ENCODE data around the gene KCNK4.
A peak's percentile ranks its signal among the peaks of the same experiment; 100 is the strongest.
"Not testable (repeated sequence)": the region's sequence is repeated elsewhere in the genome, so short reads cannot be mapped to it uniquely, and the experiment has no call there.

Gene KCNK4

DNA sequence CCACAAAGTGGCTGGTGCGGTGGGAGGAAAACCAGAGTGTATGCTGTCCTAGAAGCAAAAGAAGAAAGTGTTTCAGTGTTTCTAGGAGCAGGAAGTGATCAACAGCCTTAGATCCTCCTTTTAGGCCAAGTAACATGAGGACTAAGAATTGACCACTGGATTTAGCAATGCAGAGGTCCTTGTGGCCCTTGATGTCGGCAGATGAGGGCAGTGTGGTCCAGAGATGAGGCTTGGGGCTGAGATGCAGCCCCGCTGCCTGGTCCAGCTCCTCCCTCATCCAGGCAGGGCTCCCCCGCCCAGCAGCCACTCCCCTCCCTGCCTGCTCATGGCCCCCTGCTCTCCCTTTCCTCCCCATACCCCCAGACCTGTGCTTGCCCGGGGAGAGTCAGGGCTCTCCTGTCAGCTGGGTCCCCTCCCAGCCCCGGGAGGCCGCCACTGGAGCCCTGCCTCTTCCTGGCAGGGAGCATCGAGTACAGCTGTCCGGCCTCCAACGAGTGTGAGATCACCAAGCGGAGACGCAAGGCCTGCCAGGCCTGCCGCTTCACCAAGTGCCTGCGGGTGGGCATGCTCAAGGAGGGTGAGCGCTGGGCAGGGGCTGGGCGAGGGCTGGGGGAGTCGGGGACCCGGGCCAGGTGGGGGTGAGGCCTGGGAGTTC, 22.5 kb downstream of the KCNK4 start:
- DNase-seq, result no peak

DNA sequence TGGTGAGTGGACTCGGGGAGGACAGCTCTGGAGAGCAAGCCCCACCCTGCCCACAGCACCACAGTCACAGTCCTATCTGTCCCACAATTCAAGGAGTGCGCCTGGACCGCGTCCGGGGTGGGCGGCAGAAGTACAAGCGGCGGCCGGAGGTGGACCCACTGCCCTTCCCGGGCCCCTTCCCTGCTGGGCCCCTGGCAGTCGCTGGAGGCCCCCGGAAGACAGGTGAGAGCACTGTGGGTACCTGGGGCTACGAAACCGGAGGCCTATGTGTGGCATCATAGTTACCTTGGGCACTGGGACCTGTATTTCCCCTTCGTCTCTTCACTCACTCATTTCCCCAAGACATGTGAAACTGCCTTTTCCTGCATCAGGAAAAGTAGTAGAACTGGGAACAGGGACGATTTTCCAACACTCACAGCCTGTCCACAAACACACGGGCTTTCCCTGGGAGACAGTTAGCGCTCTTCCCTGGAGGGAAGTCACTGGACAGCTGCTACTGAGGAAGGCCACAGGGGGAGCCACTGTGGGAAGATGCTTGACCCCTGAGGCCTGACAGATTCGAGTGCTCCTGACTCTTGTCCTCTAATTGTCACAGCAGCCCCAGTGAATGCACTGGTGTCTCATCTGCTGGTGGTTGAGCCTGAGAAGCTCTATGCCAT, 23.2 kb downstream of the KCNK4 start:
- no peak for DNase-seq

DNA sequence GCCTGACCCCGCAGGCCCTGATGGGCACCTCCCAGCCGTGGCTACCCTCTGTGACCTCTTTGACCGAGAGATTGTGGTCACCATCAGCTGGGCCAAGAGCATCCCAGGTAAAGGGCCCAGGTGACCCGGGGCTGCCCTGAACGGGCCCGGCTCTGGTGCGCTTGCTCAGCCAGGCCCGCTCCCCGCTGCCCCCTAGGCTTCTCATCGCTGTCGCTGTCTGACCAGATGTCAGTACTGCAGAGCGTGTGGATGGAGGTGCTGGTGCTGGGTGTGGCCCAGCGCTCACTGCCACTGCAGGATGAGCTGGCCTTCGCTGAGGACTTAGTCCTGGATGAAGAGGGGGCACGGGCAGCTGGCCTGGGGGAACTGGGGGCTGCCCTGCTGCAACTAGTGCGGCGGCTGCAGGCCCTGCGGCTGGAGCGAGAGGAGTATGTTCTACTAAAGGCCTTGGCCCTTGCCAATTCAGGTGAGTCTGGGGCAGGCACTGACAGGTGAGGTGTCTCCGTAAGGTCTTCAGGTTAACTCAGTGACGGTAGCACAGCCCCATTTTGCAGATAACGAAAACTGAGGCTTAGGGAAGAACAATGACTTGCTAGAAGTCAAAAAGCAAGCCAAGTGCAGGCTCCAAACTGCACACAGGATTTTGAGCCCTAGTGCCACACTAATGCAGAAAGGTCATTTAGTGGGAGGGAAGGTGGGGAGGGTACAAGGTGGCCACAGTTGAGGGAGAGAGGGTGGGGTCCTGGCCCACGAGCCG, 23.9 kb downstream of the KCNK4 start:
- DNase-seq, result no peak

GRCh38 chr11:64315667-64316526, 24.8 kb downstream of the KCNK4 start:
- DNase-seq, result not testable (repeated sequence)

DNA sequence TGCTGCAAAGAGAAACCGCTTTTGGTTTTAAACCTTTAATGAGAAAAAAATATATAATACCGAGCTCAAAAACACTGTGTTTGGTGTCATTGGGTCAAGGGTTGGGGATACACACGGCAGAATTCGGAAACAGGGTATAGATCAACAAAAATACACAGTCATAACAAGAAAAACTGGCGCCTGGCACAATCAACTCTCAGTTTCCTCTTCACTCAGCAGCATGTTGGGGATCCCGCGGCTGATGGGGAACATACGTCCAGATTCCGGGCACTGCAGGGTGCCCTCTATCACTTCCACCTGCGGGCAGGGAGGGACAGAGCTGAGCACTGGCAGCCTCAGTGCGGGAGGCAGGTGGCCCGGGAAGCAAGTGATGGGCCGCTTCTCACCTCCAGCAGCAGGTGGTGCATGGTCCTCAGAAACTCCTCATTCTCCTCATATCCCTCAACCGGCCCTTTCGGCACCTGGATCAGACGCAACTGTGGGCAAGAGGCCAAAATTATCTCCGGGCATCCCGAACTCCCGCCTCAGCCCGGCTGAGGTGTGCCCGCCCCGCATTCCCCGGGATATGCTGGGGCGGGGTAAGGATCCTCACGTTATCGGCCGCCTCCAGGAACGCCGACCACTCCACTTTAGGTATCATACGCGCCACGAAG, 25.7 kb downstream of the KCNK4 start:
- peak; percentile 31 for DNase-seq

- peak; percentile 95 for DNase-seq
Observed at GRCh38 chr11:64317325-64317960, 26.3 kb downstream of the KCNK4 start, which contains the start of gene TRMT112. TRMT112 (minus strand) TSS chr11:64317559; CDS start chr11:64317526, 33 bp downstream.

- peak; percentile 82 for DNase-seq
Observed at GRCh38 chr11:64317961-64318765, 27.1 kb downstream of the KCNK4 start, which contains the start of gene PRDX5. PRDX5 (plus strand) TSS chr11:64318121; CDS start chr11:64318216, 95 bp downstream.

DNA sequence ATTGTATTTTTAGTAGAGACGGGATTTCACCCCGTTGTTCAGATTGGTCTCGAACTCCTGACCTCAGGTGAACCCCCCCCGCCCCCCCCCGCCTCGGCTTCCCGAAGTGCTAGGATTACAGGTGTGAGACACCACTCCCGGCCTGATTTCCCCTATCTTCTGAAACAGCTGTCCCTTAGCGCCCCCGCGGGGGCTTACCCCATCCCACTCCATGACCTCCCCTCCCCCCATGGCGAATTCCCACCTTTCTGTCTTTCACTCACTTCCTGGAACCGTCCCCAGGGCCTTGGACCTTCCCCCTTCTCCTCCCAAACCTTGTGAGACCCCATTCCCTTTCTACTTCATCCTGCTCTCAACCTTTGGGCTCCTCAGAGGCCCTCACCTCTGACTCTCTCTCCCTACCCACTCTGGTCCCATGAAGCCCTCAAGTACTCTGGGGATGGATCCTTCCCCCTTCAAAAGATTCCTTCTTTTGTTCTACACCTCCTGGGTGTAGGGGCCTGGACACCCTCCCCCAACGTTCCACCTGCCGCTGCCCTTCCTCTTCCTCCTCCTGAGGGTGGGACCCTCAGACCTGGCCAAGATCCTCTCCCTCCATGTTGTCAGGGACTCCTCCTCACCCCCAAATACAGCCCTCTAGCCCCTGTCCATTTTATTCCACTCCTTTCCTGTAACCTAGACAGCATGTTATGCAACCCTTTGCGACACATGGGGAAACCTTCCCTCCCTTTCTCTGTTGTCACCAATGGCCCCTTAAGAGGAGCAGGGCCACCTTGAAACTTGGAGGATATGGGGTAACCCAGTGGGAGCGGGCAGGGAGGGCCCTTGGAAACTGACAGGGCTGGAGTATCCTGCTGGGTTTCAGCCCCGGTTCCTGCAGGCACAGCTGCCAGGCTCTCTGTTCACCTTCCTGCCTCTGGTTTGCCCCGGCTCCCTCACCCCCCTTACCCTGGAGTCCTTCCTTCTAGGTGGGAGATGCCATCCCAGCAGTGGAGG, 28.0 kb downstream of the KCNK4 start:
- DNase-seq, result no peak

DNA sequence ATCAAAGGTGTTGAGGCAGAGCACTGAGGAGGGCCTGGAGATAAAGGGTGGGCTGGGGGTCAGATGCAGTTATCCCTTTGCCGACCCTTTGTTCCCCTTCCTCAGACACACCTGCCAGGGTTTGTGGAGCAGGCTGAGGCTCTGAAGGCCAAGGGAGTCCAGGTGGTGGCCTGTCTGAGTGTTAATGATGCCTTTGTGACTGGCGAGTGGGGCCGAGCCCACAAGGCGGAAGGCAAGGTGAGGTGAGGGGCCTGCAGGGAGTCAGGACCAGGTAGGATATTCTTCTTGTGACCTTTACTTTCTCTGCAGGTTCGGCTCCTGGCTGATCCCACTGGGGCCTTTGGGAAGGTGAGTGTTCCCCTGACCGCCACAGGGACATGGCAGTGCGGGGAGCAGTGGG, 29.5 kb downstream of the KCNK4 start:
- no peak for DNase-seq

- no peak for DNase-seq
Observed at GRCh38 chr11:64321026-64321425, 29.9 kb downstream of the KCNK4 start.

- no peak for DNase-seq
Observed at GRCh38 chr11:64321533-64321932, 30.4 kb downstream of the KCNK4 start.

GRCh38 chr11:64322925-64323260, 31.8 kb downstream of the KCNK4 start:
- no peak for DNase-seq

DNA sequence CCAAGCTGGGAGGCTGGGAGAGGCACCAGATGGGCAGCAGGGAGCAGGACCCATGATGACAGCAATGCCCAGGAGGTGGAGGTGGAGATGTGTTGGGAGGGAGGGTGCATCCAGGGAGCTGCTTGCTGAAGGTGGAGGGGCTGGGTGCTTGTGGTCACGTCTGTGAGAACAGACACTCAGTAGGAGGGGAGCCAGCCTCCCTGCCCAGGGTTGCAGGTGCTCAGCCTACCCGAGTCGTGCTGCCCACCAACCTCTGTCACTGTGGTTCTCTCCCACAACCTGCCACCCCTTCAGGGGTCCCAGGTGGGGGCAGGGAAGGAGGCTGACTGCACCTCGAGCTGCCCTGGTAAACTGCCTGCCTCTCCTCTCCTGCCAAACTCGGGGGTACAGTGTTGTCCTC, 32.3 kb downstream of the KCNK4 start:
- DNase-seq, result no peak

DNA sequence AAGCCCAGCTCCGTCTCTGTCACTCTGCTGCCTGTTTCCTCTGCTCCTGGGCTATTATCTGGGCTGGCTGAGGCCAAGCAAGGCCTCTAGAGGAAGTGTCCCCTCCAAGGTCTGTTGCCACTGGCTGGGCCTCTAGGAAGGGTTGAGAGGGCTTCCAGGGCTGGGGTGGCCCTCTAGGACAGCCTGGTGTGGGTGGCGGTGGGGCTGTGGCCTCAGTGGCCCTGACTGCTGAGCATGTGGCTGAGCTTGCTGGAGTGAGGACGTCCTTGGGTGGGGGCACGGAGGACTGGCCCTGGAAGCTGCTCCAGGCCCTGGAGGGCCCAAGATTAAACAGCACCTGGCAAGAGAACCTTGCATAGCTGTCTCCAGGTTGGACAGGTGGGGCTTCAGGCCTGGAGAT, 32.9 kb downstream of the KCNK4 start:
- DNase-seq, result not testable (repeated sequence)

DNA sequence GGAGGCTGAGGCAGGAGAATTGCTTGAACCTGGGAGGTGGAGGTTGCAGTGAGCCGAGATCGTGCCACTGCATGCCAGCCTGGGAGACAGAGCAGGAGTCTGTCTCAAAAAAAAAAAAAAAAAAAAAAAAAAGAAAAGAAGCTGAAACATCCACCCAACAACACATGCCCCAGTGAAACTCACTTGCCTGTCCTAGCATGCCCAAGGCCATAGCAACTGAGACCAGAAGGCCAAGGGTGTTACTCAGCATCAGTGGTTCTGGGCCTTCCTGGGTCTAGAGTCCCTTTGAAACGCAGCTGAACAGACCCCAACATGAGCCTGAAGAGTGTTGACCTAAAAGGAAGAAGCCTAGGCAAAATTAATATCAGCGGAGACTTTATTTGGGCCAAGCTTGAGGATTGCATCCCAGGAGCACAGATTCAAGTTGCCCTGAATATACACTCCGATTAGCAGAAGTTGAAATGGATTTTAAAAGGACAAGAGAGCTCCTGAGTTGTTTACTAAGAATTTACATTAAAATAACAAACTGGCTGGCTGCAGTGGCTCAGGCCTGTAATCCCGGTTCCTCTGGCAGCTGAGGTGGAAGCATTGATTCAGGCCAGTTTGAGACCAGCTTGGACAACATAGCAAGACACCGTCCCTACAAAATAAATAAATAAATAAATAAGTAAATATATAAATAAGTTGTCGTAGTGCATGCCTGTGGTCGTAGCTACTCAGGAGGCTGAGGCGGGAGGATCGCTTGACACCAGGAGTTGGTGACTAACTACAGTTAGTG, 33.8 kb downstream of the KCNK4 start:
- no peak for DNase-seq

GRCh38 chr11:64327375-64327774, 36.3 kb downstream of the KCNK4 start:
- DNase-seq, result no peak

DNA sequence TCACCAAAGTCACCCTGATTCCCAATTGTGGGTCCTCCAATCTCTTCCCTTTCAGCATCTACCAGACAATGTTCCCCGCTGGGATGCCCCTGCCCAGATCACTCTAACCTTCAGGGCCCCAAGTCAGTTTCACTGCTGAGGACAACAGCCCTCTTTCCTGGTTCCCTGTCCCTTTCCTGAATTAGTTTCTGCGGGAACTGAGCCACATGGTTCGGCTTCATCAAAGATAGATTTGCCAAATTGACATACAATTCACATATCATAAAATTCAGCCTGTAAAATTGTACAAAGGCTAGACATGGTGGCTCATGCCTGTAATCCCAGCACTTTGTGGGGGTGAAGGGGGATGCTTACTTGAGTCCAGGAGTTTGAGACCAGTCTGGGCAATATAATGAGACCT, 36.9 kb downstream of the KCNK4 start:
- no peak for DNase-seq

- DNase-seq, result no peak
Observed at GRCh38 chr11:64330888-64331287, 39.8 kb downstream of the KCNK4 start.

All from SHP77 treated with DMSO at 0.1 percent for 48 hours (cell line).